ENCODE measurements around the gene MACROD2. TPM values are rescaled to one million over a fixed set of nuclear protein-coding genes. Genes with fewer than 3 reads are reported as not detected.
A peak's percentile ranks its signal among the peaks of the same experiment; 100 is the strongest.

The MACROD2 gene
- total and polyA plus RNA-seq, 2 experiments from 2014 or later: 2.8 to 4.3 TPM

GRCh38 chr20:14361509-14362345, 366.4 kb downstream of the MACROD2 start:
- Histone ChIP-seq H4K20me1 (replicated peaks; ENCODE audit: insufficient read depth) (no peaks in the 10 kb centered on the region), H3K27me3 (ENCODE audit: insufficient read depth) (no peaks in the 10 kb centered on the region), H3F3A (replicated peaks; ENCODE audit: low read depth) (no peaks in the 10 kb centered on the region), H3K36me3 (ENCODE audit: insufficient read depth) (no peaks in the 10 kb centered on the region), H3K79me2 (replicated peaks; ENCODE audit: insufficient read depth) (no peaks in the 10 kb centered on the region), H3K27ac (ENCODE audit: low read depth) (no peak overlapping the region), H3K9me2 (ENCODE audit: insufficient read depth) (no peaks in the 10 kb centered on the region), H3K4me1 (ENCODE audit: insufficient read depth) (peaks cover 4% of the 10 kb centered on the region; the same call in 1 of the 2 replicates), H3K4me3 (no peak overlapping the region), H3K4me2 (no peak overlapping the region), H2AFZ (no peak overlapping the region)
- no peak overlapping the region for H3K4me3 Mint-ChIP-seq
- no peak for DNase-seq (ENCODE audit: low spot score)
- no peak for ATAC-seq
- H3K9me3 Mint-ChIP-seq: peaks cover 9% of the 10 kb centered on the region; the same call in 2 of the 3 replicates
- no peak overlapping the region for H3K27ac Mint-ChIP-seq
- no peaks in the 10 kb centered on the region; the same call in 2 of the 3 replicates for H3K36me3 Mint-ChIP-seq (ENCODE audit: low read depth)
- peaks cover 5% of the 10 kb centered on the region; the same call in 1 of the 3 replicates for H3K4me1 Mint-ChIP-seq
- TF ChIP-seq POLR2AphosphoS5 (IDR thresholded peaks at IDR 0.05; ENCODE audit: low read depth) (no peak), NANOG (IDR thresholded peaks at IDR 0.05; ENCODE audit: borderline replicate concordance) (no peak), ZNF114 (CRISPR knock-in tag; IDR thresholded peaks at IDR 0.05) (no peak), EZH2 (IDR thresholded peaks at IDR 0.05; ENCODE audit: low read depth, unreplicated experiment) (no peak), CREB1 (CRISPR knock-in tag; IDR thresholded peaks at IDR 0.05; ENCODE audit: low read depth) (no peak), ZNF331 (CRISPR knock-in tag; IDR thresholded peaks at IDR 0.05; ENCODE audit: low read depth) (no peak), REST (IDR thresholded peaks at IDR 0.05; ENCODE audit: unreplicated experiment) (no peak), STAT1 (IDR thresholded peaks at IDR 0.05; ENCODE audit: unreplicated experiment) (no peak)
- TF ChIP-seq, protein P1, sequence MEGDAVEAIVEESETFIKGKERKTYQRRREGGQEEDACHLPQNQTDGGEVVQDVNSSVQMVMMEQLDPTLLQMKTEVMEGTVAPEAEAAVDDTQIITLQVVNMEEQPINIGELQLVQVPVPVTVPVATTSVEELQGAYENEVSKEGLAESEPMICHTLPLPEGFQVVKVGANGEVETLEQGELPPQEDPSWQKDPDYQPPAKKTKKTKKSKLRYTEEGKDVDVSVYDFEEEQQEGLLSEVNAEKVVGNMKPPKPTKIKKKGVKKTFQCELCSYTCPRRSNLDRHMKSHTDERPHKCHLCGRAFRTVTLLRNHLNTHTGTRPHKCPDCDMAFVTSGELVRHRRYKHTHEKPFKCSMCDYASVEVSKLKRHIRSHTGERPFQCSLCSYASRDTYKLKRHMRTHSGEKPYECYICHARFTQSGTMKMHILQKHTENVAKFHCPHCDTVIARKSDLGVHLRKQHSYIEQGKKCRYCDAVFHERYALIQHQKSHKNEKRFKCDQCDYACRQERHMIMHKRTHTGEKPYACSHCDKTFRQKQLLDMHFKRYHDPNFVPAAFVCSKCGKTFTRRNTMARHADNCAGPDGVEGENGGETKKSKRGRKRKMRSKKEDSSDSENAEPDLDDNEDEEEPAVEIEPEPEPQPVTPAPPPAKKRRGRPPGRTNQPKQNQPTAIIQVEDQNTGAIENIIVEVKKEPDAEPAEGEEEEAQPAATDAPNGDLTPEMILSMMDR (conservative IDR thresholded peaks at IDR 0.05; ENCODE audit: low read depth in 2 of 2): no peak
- H3K27me3 Mint-ChIP-seq (ENCODE audit: insufficient read depth, low read depth, poor library complexity): peaks cover 3% of the 10 kb centered on the region

DNA sequence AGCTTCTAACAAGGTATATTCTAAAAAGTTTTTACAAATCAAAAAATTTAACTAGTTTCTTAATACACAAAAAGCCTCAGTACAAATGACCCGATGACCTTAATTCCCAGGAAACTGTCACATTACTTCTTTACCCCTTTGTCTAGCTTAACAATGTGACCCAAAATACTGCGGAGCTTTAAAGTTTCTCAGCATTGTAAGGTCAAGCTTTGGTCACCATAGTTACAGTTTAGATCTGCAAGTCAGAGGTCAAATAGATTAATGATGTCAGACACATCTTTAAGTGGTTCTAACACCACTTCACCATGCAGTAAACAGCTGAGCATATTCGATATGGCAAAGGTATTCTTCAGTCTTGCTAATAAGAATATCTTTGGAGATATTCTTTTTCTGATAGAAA, 378.9 kb downstream of the MACROD2 start:
- Mint-ChIP-seq H3K9me3 (no peaks in the 10 kb centered on the region), H3K27ac (no peak overlapping the region), H3K36me3 (ENCODE audit: low read depth) (no peaks in the 10 kb centered on the region), H3K4me3 (no peak overlapping the region), H3K27me3 (ENCODE audit: insufficient read depth, low read depth, poor library complexity) (no peaks in the 10 kb centered on the region), H3K4me1 (peaks cover 31% of the 10 kb centered on the region)
- Histone ChIP-seq H3K9me2 (ENCODE audit: insufficient read depth) (no peaks in the 10 kb centered on the region), H3K4me3 (no peak overlapping the region), H3K4me2 (no peak overlapping the region), H3K36me3 (ENCODE audit: insufficient read depth) (no peaks in the 10 kb centered on the region), H3K79me2 (replicated peaks; ENCODE audit: insufficient read depth) (no peaks in the 10 kb centered on the region), H3K4me1 (ENCODE audit: insufficient read depth) (peaks cover 19% of the 10 kb centered on the region), H3K27me3 (ENCODE audit: insufficient read depth) (no peaks in the 10 kb centered on the region), H3F3A (replicated peaks; ENCODE audit: low read depth) (no peaks in the 10 kb centered on the region), H3K27ac (ENCODE audit: low read depth) (no peak overlapping the region), H2AFZ (no peak overlapping the region), H4K20me1 (replicated peaks; ENCODE audit: insufficient read depth) (no peaks in the 10 kb centered on the region)
- ATAC-seq (no peak), DNase-seq (ENCODE audit: low spot score) (peak; percentile 42)
- TF ChIP-seq REST (IDR thresholded peaks at IDR 0.05; ENCODE audit: unreplicated experiment): no peak

All from GM23338 (cell line).